ENCODE results near the gene TRAF3.
"Not testable (repeated sequence)": the region's sequence is repeated elsewhere in the genome, so short reads cannot be mapped to it uniquely, and the experiment has no call there.

Gene TRAF3

DNA sequence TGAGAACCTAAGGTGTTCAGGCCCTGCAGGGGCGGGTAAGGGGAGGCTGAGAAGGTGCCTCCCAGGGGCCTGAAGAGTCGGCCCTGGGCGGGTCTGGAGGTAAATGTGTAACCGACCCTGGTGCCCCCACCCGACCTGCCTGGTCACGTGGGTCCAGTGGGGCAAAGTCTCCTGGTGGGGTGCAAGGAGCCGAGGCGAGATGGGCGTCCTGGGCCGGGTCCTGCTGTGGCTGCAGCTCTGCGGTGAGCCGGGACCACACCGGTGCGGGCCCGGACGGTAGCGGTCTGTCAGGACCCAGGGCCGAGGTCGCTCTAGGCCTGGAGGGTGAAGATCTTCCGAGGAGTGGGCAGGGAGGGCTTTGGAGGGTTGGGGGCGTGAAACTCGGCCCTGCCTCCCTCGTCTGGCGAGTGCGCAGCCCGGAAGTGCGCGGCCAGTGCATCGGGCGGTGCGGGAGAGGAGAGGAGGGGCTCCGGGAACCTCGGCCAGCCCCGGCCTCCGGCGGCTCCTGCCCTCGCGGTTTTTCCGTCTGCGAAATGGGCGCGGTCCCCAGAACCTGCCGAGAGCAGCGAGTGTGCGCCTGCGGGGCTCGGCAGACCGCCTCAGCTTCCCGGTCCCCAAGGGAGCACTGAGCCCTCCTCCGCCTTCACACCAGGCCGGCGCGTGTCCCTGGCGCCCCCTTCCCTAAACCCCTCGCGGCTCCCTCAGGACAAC, 145.4 kb downstream of the TRAF3 start, which contains the start of gene AMN:
TSS of gene AMN (plus strand) at position 174 of the 711 bp plus-strand sequence. CDS start at position 200, 26 bp downstream.
- H3K27ac Mint-ChIP-seq, result no peak within 1 kb of the TSS
- peaks cover 16% of the 10 kb centered on the region for H3K27me3 Mint-ChIP-seq

DNA sequence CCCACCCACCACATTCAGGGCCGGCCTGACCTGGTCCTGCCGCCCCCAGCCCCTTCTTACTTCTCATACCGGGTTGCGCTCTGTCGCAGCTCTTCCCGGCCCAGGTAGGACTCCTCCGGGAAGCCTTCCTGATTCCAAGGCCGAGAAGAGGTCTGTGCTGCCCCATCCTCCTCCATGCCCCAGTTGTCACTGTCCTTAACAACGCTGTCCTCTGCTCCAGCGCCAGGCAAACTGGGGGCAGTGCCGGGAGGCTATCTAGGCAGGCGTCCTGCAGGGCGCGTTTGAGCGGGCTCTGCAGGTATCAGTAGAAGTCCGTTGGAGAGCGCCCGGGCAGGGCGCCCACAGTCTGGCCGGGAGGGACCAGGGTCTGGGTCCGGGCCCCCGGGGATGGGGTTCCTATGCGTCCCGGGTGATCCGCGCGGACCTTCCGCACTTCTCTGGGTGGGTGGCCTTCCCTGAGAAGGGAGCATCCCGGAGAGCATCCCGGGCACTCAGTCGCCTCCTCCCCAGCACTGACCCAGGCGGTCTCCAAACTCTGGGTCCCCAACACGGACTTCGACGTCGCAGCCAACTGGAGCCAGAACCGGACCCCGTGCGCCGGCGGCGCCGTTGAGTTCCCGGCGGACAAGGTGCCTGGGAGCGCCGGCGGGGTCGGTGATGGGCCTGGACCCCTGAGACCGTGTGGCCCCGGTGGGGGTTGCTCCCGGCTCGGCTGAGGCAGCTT, 146.1 kb downstream of the TRAF3 start:
- Mint-ChIP-seq H3K27me3 (peaks cover 16% of the 10 kb centered on the region), H3K27ac (no peak overlapping the region), H3K4me3 (peak overlapping the region; percentile 34), H3K9me3 (no peaks in the 10 kb centered on the region), H3K36me3 (ENCODE audit: low read depth) (no peaks in the 10 kb centered on the region), H3K4me1 (ENCODE audit: low read depth) (peaks cover 7% of the 10 kb centered on the region)

More for the DNA sequence above, 145.4 kb downstream of the TRAF3 start, which contains the start of gene AMN:
- H3K4me1 Mint-ChIP-seq (ENCODE audit: low read depth), result peaks cover 4% of the 10 kb centered on the region
- H3K36me3 Mint-ChIP-seq (ENCODE audit: low read depth), result no peaks in the 10 kb centered on the region
- H3K9me3 Mint-ChIP-seq, result no peaks in the 10 kb centered on the region
- H3K4me3 Mint-ChIP-seq, result peak within 1 kb of the TSS; percentile 34

DNA sequence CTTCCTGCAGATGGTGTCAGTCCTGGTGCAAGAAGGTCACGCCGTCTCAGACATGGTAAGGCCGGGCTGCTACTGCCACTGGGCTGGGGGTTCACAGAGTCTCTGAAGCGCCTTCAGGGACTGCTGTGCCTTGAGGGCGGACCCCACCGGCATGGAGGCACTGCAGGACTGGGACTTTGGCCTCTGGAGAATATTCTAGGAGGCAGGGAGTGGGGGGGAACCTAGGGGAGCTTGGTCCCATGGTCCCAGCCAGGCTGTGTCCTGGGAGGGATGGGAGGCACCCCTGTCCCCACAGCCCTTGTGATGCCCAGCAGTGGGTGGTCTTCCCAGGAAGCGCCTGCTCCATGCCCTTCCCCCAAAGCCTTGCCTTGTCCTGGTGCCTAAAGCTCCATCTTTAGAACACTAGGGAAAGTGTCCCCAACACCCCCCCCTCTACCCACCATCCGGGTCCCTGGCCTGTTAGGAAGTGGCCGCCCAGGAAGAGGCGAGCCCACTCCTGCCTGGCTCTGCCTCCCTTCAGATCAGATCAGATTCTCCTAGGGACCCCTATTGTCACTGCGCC, 146.8 kb downstream of the TRAF3 start:
- Mint-ChIP-seq H3K36me3 (ENCODE audit: low read depth) (no peaks in the 10 kb centered on the region), H3K27ac (no peak overlapping the region), H3K4me3 (no peak overlapping the region), H3K27me3 (peaks cover 16% of the 10 kb centered on the region), H3K9me3 (no peaks in the 10 kb centered on the region), H3K4me1 (ENCODE audit: low read depth) (peaks cover 11% of the 10 kb centered on the region)

DNA sequence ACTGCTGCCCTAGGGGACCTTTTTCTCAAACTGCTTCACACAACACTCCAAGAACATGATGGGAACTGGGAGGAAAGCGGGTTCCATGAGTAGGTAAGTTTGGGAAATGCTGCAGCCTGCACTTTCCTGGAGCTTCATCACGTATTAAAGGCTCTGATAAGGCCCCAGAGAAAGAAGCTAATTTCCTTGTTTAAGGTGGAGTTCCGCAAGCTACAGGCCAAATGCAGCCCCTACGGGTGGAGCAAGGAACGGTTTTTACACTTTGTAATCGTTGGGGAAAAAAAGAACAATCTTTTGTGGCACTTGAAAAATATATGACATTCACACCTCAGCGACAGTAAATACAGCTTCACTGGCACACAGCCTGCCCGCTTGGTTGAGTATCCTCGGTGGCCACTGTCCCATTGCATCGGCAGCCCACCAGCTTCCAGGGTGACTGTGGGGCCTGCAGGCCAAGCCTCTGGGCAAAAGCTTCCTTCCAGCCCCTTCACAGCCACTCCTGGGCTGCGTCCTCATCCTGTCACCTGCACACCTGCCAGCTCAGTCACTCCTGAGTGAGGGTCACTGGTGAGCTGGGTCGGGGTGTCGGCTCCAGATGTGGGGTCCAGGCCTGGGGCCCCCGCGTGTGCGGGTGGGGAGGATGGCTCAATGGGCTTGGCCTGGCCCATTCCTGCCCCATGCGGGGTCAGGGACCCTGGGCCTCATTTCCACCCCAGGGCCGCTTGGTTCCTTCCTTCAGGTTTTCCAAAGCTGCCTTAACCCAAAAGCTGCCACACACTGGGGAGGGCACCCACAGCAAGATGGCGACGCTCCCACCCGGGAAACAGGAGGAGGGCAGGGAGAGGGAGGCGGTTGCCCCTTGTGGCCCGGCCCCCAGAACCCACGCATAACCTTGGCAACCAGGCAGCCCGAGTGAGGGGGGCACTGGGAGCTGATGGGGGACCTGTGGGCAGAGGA, 147.7 kb downstream of the TRAF3 start:
- H3K4me1 Mint-ChIP-seq (ENCODE audit: low read depth), result peaks cover 11% of the 10 kb centered on the region
- peaks cover 16% of the 10 kb centered on the region for H3K27me3 Mint-ChIP-seq
- no peak overlapping the region for H3K4me3 Mint-ChIP-seq
- no peaks in the 10 kb centered on the region for H3K36me3 Mint-ChIP-seq (ENCODE audit: low read depth)
- H3K9me3 Mint-ChIP-seq, result no peaks in the 10 kb centered on the region
- H3K27ac Mint-ChIP-seq, result no peak overlapping the region

DNA sequence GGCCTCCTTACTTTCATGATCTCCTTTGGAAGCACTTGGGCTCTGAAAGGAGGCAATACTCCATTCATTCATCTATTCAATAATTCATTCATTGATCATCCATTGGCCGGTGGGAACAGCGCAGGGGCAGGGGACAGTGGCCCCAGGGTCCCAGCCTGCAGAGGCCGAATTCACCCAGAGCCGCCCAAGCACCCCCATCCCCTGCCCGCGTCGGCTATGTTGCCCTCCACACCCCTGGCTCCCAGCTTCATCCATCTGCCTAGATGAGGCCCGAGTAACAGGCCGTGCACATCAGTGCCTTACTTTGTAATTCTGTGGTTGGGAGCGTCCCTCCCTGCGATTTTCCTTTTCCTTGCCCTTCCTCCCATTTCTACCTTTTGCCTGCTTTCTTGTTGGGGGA, 148.4 kb downstream of the TRAF3 start:
- Mint-ChIP-seq H3K4me1 (ENCODE audit: low read depth) (peaks cover 11% of the 10 kb centered on the region), H3K36me3 (ENCODE audit: low read depth) (no peaks in the 10 kb centered on the region), H3K4me3 (no peak overlapping the region), H3K9me3 (no peaks in the 10 kb centered on the region), H3K27ac (no peak overlapping the region), H3K27me3 (peaks cover 16% of the 10 kb centered on the region)

DNA sequence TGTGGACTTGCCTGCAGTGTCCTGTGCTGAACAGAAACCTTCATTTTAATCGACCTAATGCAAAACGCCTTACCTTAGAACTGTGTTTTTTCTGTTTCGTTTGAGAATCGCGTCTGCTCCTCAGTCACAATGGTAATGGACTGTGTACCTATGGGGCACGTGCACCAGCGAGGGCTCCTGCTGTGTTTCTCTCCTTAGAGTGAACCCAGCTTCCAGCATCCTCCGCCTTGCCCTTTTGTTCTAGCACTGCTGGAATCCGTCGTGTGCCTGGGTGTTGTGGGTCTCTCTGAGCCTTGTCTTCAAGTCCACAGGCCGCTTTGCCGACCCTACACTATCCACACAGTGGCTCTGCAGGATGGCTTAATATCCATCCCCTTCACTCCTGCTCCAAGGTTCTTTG, 148.9 kb downstream of the TRAF3 start:
- Mint-ChIP-seq H3K4me3 (no peak overlapping the region), H3K4me1 (ENCODE audit: low read depth) (peaks cover 11% of the 10 kb centered on the region), H3K9me3 (no peaks in the 10 kb centered on the region), H3K27me3 (peaks cover 16% of the 10 kb centered on the region), H3K36me3 (ENCODE audit: low read depth) (no peaks in the 10 kb centered on the region), H3K27ac (no peak overlapping the region)

DNA sequence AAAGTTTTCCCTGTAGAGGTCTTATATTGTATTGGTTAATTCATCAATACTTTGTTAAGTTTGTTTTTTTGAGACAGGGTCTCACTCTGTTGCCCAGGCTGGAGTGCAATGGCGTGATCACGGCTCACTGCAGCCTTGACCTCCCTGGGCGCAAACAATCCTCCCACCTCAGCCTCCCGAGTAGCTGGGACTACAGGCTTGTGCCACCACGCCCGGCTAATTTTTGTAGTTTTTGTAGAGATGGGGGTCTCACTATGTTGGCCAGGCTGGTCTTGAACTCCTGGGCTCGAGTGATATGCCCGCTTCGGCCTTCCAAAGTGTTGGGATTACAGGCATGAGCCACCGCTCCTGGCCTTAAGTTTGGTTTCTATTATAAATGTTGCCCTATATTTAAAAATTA, 149.6 kb downstream of the TRAF3 start:
- H3K27ac Mint-ChIP-seq; H3K4me3 Mint-ChIP-seq; H3K9me3 Mint-ChIP-seq; H3K36me3 Mint-ChIP-seq (ENCODE audit: low read depth): not testable (repeated sequence)
- peaks cover 11% of the 10 kb centered on the region for H3K4me1 Mint-ChIP-seq (ENCODE audit: low read depth)
- H3K27me3 Mint-ChIP-seq, result peaks cover 16% of the 10 kb centered on the region

DNA sequence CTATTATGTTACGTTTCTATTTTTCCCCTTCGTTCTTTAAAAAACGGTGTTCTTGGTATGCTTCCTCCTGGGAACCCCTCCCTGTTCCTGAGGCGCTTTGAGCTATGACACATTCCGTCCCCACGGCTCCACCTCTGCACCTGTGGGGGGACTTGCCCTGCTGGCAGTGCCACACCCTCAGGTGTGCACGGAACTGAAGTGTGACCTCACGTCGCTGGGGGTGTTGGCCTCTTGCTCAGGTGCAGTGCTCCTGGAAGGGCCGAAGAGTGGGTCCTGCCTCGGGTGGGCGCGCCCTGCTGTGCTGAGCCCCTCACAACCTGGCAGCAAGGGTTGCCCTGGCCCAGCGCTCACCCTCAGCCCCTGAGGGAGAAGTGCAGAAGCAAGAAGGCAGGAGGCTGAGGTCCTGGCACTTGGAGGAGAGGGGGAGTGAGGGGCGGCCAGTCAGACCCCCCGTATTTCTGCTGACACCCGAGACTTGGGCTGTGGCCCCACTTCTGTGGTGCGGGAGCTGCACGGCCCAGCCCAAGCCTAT, 150.2 kb downstream of the TRAF3 start:
- H3K9me3 Mint-ChIP-seq, result no peaks in the 10 kb centered on the region
- H3K36me3 Mint-ChIP-seq (ENCODE audit: low read depth), result no peaks in the 10 kb centered on the region
- no peak overlapping the region for H3K27ac Mint-ChIP-seq
- H3K27me3 Mint-ChIP-seq, result peaks cover 16% of the 10 kb centered on the region
- H3K4me3 Mint-ChIP-seq, result no peak overlapping the region
- peaks cover 11% of the 10 kb centered on the region for H3K4me1 Mint-ChIP-seq (ENCODE audit: low read depth)

DNA sequence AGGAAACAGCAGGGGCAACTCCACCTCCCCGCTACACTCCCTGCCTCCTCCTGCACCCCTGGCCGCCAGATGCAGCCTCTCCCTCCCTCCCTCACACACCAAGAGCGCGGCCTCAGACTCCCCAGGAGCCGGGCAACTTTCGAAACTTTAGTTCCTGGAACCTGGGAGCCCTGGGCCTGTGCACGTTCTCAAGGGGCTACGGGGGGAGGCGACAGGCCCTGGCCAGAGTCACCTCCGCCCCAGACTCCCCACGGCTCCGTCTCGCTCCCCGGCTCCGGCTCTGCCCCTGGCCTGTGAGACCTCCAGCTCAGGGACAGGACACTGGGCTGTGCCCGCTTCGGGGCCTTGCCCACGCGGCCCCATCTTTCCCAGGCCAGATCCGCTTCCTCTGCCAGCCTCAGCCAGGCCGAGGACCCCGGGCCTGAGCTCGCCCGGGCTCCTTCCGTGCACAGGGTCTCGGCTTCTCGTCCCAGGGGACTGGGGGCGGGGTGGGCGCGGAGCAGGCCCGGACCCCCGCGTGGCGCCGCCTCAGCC, 150.7 kb downstream of the TRAF3 start:
- H3K9me3 Mint-ChIP-seq, result no peaks in the 10 kb centered on the region
- peaks cover 16% of the 10 kb centered on the region for H3K27me3 Mint-ChIP-seq
- peaks cover 11% of the 10 kb centered on the region for H3K4me1 Mint-ChIP-seq (ENCODE audit: low read depth)
- no peak overlapping the region for H3K27ac Mint-ChIP-seq
- H3K4me3 Mint-ChIP-seq, result peak overlapping the region; percentile 48
- H3K36me3 Mint-ChIP-seq (ENCODE audit: low read depth), result no peaks in the 10 kb centered on the region

DNA sequence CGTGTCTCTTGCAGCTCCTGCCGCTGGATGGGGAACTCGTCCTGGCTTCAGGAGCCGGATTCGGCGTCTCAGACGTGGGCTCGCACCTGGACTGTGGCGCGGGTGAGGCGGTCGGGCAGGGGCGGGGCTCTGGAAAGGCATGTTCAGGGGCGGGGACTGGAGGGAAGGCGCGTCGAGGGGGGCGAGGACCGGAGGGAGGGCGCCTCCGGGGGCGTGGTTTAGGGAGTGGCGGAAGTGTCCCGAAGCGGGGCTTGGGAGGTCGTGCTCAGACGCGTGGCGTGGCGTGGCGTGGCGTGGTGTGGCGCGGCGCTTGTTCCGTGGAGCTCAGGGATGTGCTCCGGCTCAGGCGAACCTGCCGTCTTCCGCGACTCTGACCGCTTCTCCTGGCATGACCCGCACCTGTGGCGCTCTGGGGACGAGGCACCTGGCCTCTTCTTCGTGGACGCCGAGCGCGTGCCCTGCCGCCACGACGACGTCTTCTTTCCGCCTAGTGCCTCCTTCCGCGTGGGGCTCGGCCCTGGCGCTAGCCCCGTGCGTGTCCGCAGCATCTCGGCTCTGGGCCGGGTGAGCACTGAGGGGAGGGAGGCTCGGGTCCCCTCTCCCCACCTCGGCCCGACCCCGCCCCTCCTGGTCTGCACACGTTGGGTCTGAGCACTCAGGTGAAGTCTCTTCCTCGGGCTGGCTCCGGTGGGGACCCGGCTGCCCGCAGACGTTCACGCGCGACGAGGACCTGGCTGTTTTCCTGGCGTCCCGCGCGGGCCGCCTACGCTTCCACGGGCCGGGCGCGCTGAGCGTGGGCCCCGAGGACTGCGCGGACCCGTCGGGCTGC, 151.4 kb downstream of the TRAF3 start:
- Mint-ChIP-seq H3K4me1 (ENCODE audit: low read depth) (peaks cover 11% of the 10 kb centered on the region), H3K27ac (no peak overlapping the region), H3K4me3 (peak overlapping the region; percentile 58), H3K27me3 (peaks cover 12% of the 10 kb centered on the region), H3K36me3 (ENCODE audit: low read depth) (no peaks in the 10 kb centered on the region), H3K9me3 (no peaks in the 10 kb centered on the region)

DNA sequence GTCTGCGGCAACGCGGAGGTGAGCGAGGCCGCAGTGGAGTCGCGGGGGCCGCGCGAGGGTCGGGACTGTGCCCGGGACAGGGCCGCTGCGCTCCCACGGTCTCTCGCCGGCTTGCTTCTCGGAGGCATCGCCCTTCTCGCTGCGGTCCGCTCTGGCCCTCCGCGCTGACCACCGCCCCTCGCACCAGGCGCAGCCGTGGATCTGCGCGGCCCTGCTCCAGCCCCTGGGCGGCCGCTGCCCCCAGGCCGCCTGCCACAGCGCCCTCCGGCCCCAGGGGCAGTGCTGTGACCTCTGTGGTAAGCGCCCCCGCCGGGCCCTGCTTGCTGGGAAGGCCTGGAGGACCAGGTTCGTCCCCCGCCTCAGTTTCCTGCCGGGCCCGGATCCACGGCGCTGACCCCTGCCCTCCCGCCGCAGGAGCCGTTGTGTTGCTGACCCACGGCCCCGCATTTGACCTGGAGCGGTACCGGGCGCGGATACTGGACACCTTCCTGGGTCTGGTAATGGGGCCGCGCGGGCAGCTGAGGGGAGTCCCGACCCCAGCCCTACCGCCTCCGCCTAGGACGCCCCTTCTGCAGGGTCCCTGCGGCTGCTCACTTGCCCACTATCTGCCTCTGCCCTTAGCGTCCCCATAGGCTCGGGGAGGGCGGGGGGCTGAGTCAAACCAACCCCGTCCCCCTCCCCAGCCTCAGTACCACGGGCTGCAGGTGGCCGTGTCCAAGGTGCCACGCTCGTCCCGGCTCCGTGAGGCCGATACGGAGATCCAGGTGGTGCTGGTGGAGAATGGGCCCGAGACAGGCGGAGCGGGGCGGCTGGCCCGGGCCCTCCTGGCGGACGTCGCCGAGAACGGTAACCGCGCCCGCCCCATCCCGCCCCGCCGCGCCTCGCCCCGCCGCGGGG, 152.2 kb downstream of the TRAF3 start:
- Mint-ChIP-seq H3K4me1 (ENCODE audit: low read depth) (peaks cover 7% of the 10 kb centered on the region), H3K27ac (no peak overlapping the region), H3K27me3 (peaks cover 12% of the 10 kb centered on the region), H3K4me3 (no peak overlapping the region), H3K36me3 (ENCODE audit: low read depth) (no peaks in the 10 kb centered on the region), H3K9me3 (no peaks in the 10 kb centered on the region)

DNA sequence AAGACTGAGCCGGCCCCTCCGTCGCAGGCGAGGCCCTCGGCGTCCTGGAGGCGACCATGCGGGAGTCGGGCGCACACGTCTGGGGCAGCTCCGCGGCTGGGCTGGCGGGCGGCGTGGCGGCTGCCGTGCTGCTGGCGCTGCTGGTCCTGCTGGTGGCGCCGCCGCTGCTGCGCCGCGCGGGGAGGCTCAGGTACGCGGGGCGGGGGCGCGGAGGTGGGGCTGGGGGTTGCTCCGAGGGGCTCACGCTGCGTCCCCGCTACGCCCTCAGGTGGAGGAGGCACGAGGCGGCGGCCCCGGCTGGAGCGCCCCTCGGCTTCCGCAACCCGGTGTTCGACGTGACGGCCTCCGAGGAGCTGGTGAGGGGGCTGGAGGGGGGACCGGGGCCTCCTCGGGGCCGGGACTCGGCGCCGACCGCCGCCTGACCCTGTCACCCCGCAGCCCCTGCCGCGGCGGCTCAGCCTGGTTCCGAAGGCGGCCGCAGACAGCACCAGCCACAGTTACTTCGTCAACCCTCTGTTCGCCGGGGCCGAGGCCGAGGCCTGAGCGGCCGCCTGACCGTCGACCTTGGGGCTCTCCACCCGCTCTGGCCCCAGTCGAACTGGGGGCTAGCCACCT, 153.0 kb downstream of the TRAF3 start:
- Mint-ChIP-seq H3K27me3 (peaks cover 12% of the 10 kb centered on the region), H3K4me1 (ENCODE audit: low read depth) (peaks cover 7% of the 10 kb centered on the region), H3K27ac (no peak overlapping the region), H3K4me3 (no peak overlapping the region), H3K9me3 (no peaks in the 10 kb centered on the region), H3K36me3 (ENCODE audit: low read depth) (no peaks in the 10 kb centered on the region)

Measured in stimulated activated naive CD8-positive, alpha-beta T cell treated with anti-CD3 and anti-CD28 coated beads, Interleukin-15, Interleukin-2, amounts not matched to agents 100 ng/mL and 50 ng/mL, for 24 hours (primary cell).